Progenitor cell of endocrine pancreas (in vitro differentiated cells): ENCODE results near the gene TRIM38. TPM values are rescaled to one million over a fixed set of nuclear protein-coding genes. Genes with fewer than 3 reads are reported as not detected.

ENCODE experiments used
- DNase-seq: peaks from one replicate; pipeline ENCODE4 v3.0.0; 2021; ENCODE audit warnings: low spot score; ENCODE audit not compliant: unreplicated experiment
- H3K27ac Mint-ChIP-seq: 2 replicates; pipeline ENCODE4 v1.8.0; 2021; ENCODE audit warnings: mild to moderate bottlenecking, moderate library complexity, mixed read lengths
- H3K27me3 Mint-ChIP-seq: 2 replicates; pipeline ENCODE4 v1.8.0; 2021; ENCODE audit warnings: mixed read lengths
- H3K36me3 Mint-ChIP-seq: 2 replicates; pipeline ENCODE4 v1.8.0; 2022; ENCODE audit warnings: mixed read lengths; ENCODE audit not compliant: insufficient read depth
- H3K4me1 Mint-ChIP-seq: 2 replicates; pipeline ENCODE4 v1.8.0; 2021; ENCODE audit warnings: low read depth, mixed read lengths
- H3K4me3 Mint-ChIP-seq: 2 replicates; pipeline ENCODE4 v1.8.0; 2021; ENCODE audit warnings: low read depth, mild to moderate bottlenecking, moderate library complexity, mixed read lengths
- H3K9me3 Mint-ChIP-seq: 2 replicates; pipeline ENCODE4 v1.8.0; 2021; ENCODE audit warnings: low read depth, mixed read lengths
- total RNA-seq: library from RNA; stranded (reverse); gene quantifications from 2 replicates; pipeline ENCODE4 v1.2.1, GENCODE V29; 2021
- TF ChIP-seq, protein P1 (sequence below): fragments of 200-600 bp; sonication (generic); IDR thresholded peaks from one replicate; pipeline ENCODE4 v1.5.0; 2021; ENCODE audit warnings: antibody characterized with exemption, mild to moderate bottlenecking; ENCODE audit not compliant: unreplicated experiment

TRIM38 gene
- total RNA-seq, 1 donor from 2014 or later = 5.9 TPM

DNA sequence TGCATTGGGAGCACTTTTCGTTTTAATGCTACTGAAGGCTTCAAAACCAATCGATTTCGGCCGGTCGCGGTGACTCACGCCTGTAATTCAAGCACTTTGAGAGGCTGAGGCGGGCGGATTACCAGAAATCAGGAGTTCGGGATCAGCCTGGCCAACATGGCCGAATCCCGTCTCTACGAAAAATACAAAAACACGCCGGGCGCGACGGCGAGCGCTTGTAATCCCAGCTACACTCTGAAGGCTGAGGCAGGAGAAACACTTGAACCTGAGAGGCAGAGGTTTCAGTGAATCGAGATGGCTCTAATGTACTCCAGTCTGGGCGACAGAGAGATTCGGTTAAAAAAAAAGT, 58.4 kb downstream of the TRIM38 start:
- Mint-ChIP-seq H3K9me3 (peaks cover 10% of the 10 kb centered on the region), H3K4me1 (peaks cover 36% of the 10 kb centered on the region), H3K4me3 (peak overlapping the region; percentile 95), H3K36me3 (peaks cover 10% of the 10 kb centered on the region), H3K27ac (peak overlapping the region; percentile 99), H3K27me3 (no peaks in the 10 kb centered on the region)
- peak; percentile 28 for DNase-seq
- TF ChIP-seq, protein P1, sequence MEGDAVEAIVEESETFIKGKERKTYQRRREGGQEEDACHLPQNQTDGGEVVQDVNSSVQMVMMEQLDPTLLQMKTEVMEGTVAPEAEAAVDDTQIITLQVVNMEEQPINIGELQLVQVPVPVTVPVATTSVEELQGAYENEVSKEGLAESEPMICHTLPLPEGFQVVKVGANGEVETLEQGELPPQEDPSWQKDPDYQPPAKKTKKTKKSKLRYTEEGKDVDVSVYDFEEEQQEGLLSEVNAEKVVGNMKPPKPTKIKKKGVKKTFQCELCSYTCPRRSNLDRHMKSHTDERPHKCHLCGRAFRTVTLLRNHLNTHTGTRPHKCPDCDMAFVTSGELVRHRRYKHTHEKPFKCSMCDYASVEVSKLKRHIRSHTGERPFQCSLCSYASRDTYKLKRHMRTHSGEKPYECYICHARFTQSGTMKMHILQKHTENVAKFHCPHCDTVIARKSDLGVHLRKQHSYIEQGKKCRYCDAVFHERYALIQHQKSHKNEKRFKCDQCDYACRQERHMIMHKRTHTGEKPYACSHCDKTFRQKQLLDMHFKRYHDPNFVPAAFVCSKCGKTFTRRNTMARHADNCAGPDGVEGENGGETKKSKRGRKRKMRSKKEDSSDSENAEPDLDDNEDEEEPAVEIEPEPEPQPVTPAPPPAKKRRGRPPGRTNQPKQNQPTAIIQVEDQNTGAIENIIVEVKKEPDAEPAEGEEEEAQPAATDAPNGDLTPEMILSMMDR = no peak

- TF ChIP-seq, protein P1 = no peak
- Mint-ChIP-seq H3K4me3 (peak overlapping the region; percentile 95), H3K9me3 (peaks cover 10% of the 10 kb centered on the region), H3K27me3 (no peaks in the 10 kb centered on the region), H3K27ac (peak overlapping the region; percentile 99), H3K36me3 (peaks cover 10% of the 10 kb centered on the region), H3K4me1 (peaks cover 38% of the 10 kb centered on the region)
- peak; percentile 77 for DNase-seq
Observed at GRCh38 chr6:26021350-26022131, 58.9 kb downstream of the TRIM38 start.

- TF ChIP-seq, protein P1 = no peak
- peaks cover 8% of the 10 kb centered on the region for H3K36me3 Mint-ChIP-seq
- H3K27ac Mint-ChIP-seq = peak overlapping the region; percentile 99
- H3K4me3 Mint-ChIP-seq = peak overlapping the region; percentile 95
- H3K9me3 Mint-ChIP-seq = peaks cover 10% of the 10 kb centered on the region
- H3K4me1 Mint-ChIP-seq = peaks cover 38% of the 10 kb centered on the region
- DNase-seq = no peak
- H3K27me3 Mint-ChIP-seq = no peaks in the 10 kb centered on the region
Observed at GRCh38 chr6:26022132-26022472, 59.5 kb downstream of the TRIM38 start.

DNA sequence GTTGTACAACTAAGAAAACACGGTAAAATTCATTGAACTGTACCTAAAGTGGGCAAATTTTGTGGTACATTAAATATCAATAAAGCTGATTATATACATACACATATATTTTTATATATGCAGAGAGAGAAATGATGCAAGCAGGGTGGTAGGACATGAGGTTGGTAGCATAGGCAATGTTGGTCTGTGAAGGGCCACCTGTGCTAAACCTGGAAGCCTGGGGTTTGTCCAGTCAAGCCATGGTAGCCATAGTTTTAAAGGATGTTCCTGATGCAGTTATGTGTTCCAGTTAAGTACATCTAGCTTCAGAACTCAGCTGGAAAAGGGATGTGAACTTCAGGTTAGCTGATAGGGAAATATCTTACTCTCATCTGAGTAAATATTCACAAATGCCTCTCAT, 60.1 kb downstream of the TRIM38 start:
- no peak for DNase-seq
- TF ChIP-seq, protein P1 = no peak
- H3K27ac Mint-ChIP-seq = peak overlapping the region; percentile 99
- peaks cover 8% of the 10 kb centered on the region for H3K36me3 Mint-ChIP-seq
- peaks cover 10% of the 10 kb centered on the region for H3K9me3 Mint-ChIP-seq
- H3K4me1 Mint-ChIP-seq = peaks cover 44% of the 10 kb centered on the region
- no peaks in the 10 kb centered on the region for H3K27me3 Mint-ChIP-seq
- peak overlapping the region; percentile 95 for H3K4me3 Mint-ChIP-seq

DNA sequence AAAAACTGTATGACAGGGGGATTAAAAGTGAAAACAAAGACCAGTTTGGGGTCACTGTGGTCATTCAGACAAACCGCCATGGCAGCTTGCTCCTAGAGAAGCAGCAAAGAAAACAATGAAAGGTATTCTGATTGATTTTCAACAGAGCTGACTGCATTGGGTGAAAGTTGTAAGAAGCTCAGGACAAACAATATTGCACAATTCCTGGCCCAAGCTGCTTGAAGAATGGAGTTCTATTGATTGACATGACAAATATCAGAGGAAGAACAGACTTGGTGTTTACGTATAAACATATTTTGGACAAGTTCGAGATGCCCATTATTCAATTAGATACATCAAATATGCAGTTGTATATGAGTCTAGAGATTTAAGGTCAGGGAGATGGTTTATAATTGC, 62.0 kb downstream of the TRIM38 start:
- Mint-ChIP-seq H3K9me3 (peaks cover 1% of the 10 kb centered on the region), H3K4me1 (peaks cover 60% of the 10 kb centered on the region), H3K4me3 (peak overlapping the region; percentile 5), H3K27ac (peak overlapping the region; percentile 98), H3K27me3 (no peaks in the 10 kb centered on the region), H3K36me3 (peaks cover 1% of the 10 kb centered on the region)
- DNase-seq = no peak
- TF ChIP-seq, protein P1 = no peak
